ENCODE results near the gene ENOX1.

The ENOX1 gene

DNA sequence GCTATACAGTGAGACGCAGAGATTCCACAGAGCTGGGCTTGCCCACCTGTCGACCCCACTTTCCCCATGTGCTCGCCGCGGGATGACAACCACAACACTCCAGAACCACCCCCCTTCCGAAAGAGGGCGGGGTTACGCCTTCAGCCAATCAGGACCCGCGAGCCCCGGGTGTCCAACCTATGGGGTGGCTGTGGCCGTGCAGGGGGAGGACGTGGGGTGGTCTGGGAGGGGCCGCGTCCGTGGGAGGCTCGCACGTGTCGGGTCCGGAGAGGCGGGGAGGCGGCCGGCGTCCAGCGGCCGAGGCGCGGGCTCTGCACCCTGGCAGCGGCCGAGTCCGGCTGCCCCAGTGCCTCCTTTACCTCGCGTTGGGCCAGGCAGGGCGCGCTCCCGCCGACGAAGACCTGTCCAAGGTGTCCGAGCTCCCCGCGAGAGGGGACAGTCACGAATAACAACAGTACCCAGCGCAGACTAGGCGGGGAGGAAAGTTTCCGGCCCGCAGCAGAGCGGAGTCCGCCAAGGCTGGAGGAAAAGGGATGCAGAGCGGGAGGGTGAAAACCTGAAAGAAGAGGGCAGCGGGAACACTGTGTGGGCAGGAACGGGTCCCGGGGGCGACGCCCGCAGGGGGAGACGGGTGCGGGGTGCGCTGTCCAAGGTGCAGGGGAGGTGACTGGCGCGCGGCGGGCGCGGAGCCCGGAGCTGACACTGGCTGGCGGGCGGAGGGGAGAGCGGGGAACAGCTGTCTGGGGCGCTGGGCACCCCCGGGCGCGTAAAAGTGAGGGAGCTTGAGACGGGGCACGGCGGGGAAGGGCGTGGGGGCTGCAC, 911 bp downstream of the ENOX1 start (continued):
- TF ChIP-seq KLF9 (tag by site-specific recombination; IDR thresholded peaks at IDR 0.05; ENCODE audit: low read depth) (peak; percentile 68), ZNF600 (tag by site-specific recombination; IDR thresholded peaks at IDR 0.05) (peak; percentile 86), KLF1 (tag by site-specific recombination; IDR thresholded peaks at IDR 0.05) (no peak), ZNF473 (tag by site-specific recombination; IDR thresholded peaks at IDR 0.05) (no peak), PATZ1 (tag by site-specific recombination; IDR thresholded peaks at IDR 0.05) (peak; percentile 88), MZF1 (tag by site-specific recombination; IDR thresholded peaks at IDR 0.05; ENCODE audit: borderline replicate concordance) (no peak), MEIS1 (CRISPR knock-in tag; IDR thresholded peaks at IDR 0.05; ENCODE audit: borderline replicate concordance) (no peak), ZNF404 (tag by site-specific recombination; IDR thresholded peaks at IDR 0.05) (no peak), WT1 (tag by site-specific recombination; IDR thresholded peaks at IDR 0.05) (peak; percentile 19; the same call in 1 of the 2 replicates), ZNF791 (tag by site-specific recombination; IDR thresholded peaks at IDR 0.05) (no peak), ZNF433 (tag by site-specific recombination; IDR thresholded peaks at IDR 0.05; ENCODE audit: low read depth) (no peak), ZBTB21 (tag by site-specific recombination; IDR thresholded peaks at IDR 0.05) (no peak), OVOL3 (tag by site-specific recombination; IDR thresholded peaks at IDR 0.05) (no peak), PRDM1 (tag by site-specific recombination; IDR thresholded peaks at IDR 0.05) (0 out of 2 replicates have a peak, but pooled peaks have one; percentile 18), ZNF561 (tag by site-specific recombination; IDR thresholded peaks at IDR 0.05; ENCODE audit: borderline replicate concordance) (0 out of 2 replicates have a peak, but pooled peaks have one; percentile 21), ZSCAN23 (tag by site-specific recombination; IDR thresholded peaks at IDR 0.05) (no peak), ZNF501 (tag by site-specific recombination; IDR thresholded peaks at IDR 0.05) (no peak), ZIC2 (tag by site-specific recombination; IDR thresholded peaks at IDR 0.05) (peak; percentile 84), MYNN (tag by site-specific recombination; IDR thresholded peaks at IDR 0.05; ENCODE audit: borderline replicate concordance) (no peak), ZNF121 (tag by site-specific recombination; IDR thresholded peaks at IDR 0.05) (no peak), ZNF423 (tag by site-specific recombination; IDR thresholded peaks at IDR 0.05) (peak; percentile 60; the same call in 1 of the 2 replicates), ZBTB10 (tag by site-specific recombination; IDR thresholded peaks at IDR 0.05) (peak; percentile 62; the same call in 1 of the 2 replicates), ZNF112 (tag by site-specific recombination; IDR thresholded peaks at IDR 0.05) (no peak), ZNF18 (tag by site-specific recombination; IDR thresholded peaks at IDR 0.05) (no peak), SP3 (tag by site-specific recombination; IDR thresholded peaks at IDR 0.05) (peak; percentile 91)
- TF ChIP-seq, protein P1, sequence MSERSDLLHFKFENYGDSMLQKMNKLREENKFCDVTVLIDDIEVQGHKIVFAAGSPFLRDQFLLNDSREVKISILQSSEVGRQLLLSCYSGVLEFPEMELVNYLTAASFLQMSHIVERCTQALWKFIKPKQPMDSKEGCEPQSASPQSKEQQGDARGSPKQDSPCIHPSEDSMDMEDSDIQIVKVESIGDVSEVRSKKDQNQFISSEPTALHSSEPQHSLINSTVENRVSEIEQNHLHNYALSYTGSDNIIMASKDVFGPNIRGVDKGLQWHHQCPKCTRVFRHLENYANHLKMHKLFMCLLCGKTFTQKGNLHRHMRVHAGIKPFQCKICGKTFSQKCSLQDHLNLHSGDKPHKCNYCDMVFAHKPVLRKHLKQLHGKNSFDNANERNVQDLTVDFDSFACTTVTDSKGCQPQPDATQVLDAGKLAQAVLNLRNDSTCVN (tag by site-specific recombination; optimal IDR thresholded peaks at IDR 0.05), result peak; percentile 79
- TF ChIP-seq, protein P2, sequence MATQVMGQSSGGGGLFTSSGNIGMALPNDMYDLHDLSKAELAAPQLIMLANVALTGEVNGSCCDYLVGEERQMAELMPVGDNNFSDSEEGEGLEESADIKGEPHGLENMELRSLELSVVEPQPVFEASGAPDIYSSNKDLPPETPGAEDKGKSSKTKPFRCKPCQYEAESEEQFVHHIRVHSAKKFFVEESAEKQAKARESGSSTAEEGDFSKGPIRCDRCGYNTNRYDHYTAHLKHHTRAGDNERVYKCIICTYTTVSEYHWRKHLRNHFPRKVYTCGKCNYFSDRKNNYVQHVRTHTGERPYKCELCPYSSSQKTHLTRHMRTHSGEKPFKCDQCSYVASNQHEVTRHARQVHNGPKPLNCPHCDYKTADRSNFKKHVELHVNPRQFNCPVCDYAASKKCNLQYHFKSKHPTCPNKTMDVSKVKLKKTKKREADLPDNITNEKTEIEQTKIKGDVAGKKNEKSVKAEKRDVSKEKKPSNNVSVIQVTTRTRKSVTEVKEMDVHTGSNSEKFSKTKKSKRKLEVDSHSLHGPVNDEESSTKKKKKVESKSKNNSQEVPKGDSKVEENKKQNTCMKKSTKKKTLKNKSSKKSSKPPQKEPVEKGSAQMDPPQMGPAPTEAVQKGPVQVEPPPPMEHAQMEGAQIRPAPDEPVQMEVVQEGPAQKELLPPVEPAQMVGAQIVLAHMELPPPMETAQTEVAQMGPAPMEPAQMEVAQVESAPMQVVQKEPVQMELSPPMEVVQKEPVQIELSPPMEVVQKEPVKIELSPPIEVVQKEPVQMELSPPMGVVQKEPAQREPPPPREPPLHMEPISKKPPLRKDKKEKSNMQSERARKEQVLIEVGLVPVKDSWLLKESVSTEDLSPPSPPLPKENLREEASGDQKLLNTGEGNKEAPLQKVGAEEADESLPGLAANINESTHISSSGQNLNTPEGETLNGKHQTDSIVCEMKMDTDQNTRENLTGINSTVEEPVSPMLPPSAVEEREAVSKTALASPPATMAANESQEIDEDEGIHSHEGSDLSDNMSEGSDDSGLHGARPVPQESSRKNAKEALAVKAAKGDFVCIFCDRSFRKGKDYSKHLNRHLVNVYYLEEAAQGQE (tag by site-specific recombination; IDR thresholded peaks at IDR 0.05), result peak; percentile 100
- TF ChIP-seq, protein P3, sequence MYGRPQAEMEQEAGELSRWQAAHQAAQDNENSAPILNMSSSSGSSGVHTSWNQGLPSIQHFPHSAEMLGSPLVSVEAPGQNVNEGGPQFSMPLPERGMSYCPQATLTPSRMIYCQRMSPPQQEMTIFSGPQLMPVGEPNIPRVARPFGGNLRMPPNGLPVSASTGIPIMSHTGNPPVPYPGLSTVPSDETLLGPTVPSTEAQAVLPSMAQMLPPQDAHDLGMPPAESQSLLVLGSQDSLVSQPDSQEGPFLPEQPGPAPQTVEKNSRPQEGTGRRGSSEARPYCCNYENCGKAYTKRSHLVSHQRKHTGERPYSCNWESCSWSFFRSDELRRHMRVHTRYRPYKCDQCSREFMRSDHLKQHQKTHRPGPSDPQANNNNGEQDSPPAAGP (tag by site-specific recombination; IDR thresholded peaks at IDR 0.05), result peak; percentile 26; the same call in 1 of the 2 replicates

Data from HEK293 (cell line).